GM23338 (cell line): ENCODE measurements around the gene ZNF687. TPM values are rescaled to one million over a fixed set of nuclear protein-coding genes. Genes with fewer than 3 reads are reported as not detected.

Experiments used
- ATAC-seq: fragments of 200-7000 bp; cut with Tn5 transposase; 3 replicates; pipeline ENCODE4 v1.9.1; 2020
- DNase-seq: peaks from one replicate; pipeline ENCODE4 v3.0.0-alpha.2; 2015; ENCODE audit warnings: low spot score
- H2AFZ ChIP-seq: fragments of 200-600 bp; sonication (generic); 2 replicates; pipeline ENCODE4 v1.8.0; 2016; ENCODE audit warnings: antibody characterized with exemption, mild to moderate bottlenecking, moderate library complexity
- H3F3A ChIP-seq: fragments of 200-600 bp; sonication (generic); replicated peaks from 2 replicates; pipeline ENCODE4 v1.8.0; 2017; ENCODE audit warnings: antibody characterized with exemption, mixed run types, low read depth
- H3K27ac ChIP-seq: fragments of 200-600 bp; sonication (generic); 2 replicates; pipeline ENCODE4 v1.6.1; 2016; ENCODE audit warnings: low read depth
- H3K27me3 ChIP-seq: fragments of 200-600 bp; sonication (generic); 2 replicates; pipeline ENCODE4 v1.8.0; 2016; ENCODE audit warnings: mild to moderate bottlenecking, mixed run types, moderate library complexity; ENCODE audit not compliant: insufficient read depth
- H3K36me3 ChIP-seq: fragments of 200-600 bp; sonication (generic); 2 replicates; pipeline ENCODE4 v1.8.0; 2016; ENCODE audit warnings: mild to moderate bottlenecking; ENCODE audit not compliant: insufficient read depth
- H3K4me1 ChIP-seq: fragments of 200-600 bp; sonication (generic); 2 replicates; pipeline ENCODE4 v1.8.0; 2016; ENCODE audit warnings: mild to moderate bottlenecking, moderate library complexity; ENCODE audit not compliant: insufficient read depth
- H3K4me2 ChIP-seq: fragments of 200-600 bp; sonication (generic); 2 replicates; pipeline ENCODE4 v1.7.1; 2017; ENCODE audit warnings: mixed run types
- H3K4me3 ChIP-seq: fragments of 200-600 bp; sonication (generic); 2 replicates; pipeline ENCODE4 v1.6.1; 2016; ENCODE audit warnings: mixed run types
- H3K79me2 ChIP-seq: fragments of 200-600 bp; sonication (generic); replicated peaks from 2 replicates; pipeline ENCODE4 v1.8.0; 2017; ENCODE audit warnings: mild to moderate bottlenecking; ENCODE audit not compliant: insufficient read depth
- H3K9me2 ChIP-seq: fragments of 200-600 bp; sonication (generic); 2 replicates; pipeline ENCODE4 v1.8.0; 2017; ENCODE audit not compliant: insufficient read depth
- H4K20me1 ChIP-seq: fragments of 200-600 bp; sonication (generic); replicated peaks from 2 replicates; pipeline ENCODE4 v1.8.0; 2017; ENCODE audit warnings: mild to moderate bottlenecking; ENCODE audit not compliant: insufficient read depth
- H3K27ac Mint-ChIP-seq: 2 replicates; pipeline ENCODE4 v1.8.0; 2020; ENCODE audit warnings: inconsistent platforms, mild to moderate bottlenecking, moderate library complexity, mixed read lengths
- H3K27me3 Mint-ChIP-seq: 3 replicates; pipeline ENCODE4 v1.8.0; 2022; ENCODE audit warnings: low read depth, mild to moderate bottlenecking, moderate library complexity, mixed read lengths, inconsistent platforms; ENCODE audit not compliant: insufficient read depth, poor library complexity
- H3K36me3 Mint-ChIP-seq: 3 replicates; pipeline ENCODE4 v1.8.0; 2021; ENCODE audit warnings: low read depth, mild to moderate bottlenecking, inconsistent platforms, moderate library complexity, mixed read lengths
- H3K4me1 Mint-ChIP-seq: 3 replicates; pipeline ENCODE4 v1.8.0; 2020; ENCODE audit warnings: mild to moderate bottlenecking, inconsistent platforms, mixed read lengths
- H3K4me3 Mint-ChIP-seq: 3 replicates; pipeline ENCODE4 v1.8.0; 2021; ENCODE audit warnings: moderate library complexity, mild to moderate bottlenecking, inconsistent platforms, mixed read lengths
- H3K9me3 Mint-ChIP-seq: 3 replicates; pipeline ENCODE4 v1.8.0; 2020; ENCODE audit warnings: moderate library complexity, mild to moderate bottlenecking, inconsistent platforms, mixed read lengths
- CREB1 ChIP-seq: fragments of 250-450 bp; sonication (Bioruptor Pico); IDR thresholded peaks from 2 replicates; pipeline ENCODE4 v1.5.0; 2020; ENCODE audit warnings: low read depth, mild to moderate bottlenecking, moderate library complexity
- EZH2 ChIP-seq: fragments of 200-600 bp; sonication (generic); IDR thresholded peaks from one replicate; pipeline ENCODE4 v1.8.0; 2017; ENCODE audit warnings: antibody characterized with exemption, mild to moderate bottlenecking, low read depth; ENCODE audit not compliant: unreplicated experiment
- JUNB ChIP-seq: IDR thresholded peaks from one replicate; pipeline ENCODE4 v1.6.1; 2016; ENCODE audit warnings: antibody characterized with exemption; ENCODE audit not compliant: unreplicated experiment
- NANOG ChIP-seq: IDR thresholded peaks from 2 replicates; pipeline ENCODE4 v1.6.1; 2016; ENCODE audit warnings: antibody characterized with exemption, borderline replicate concordance
- POLR2AphosphoS5 ChIP-seq: IDR thresholded peaks from 2 replicates; pipeline ENCODE4 v1.6.1; 2016; ENCODE audit warnings: antibody characterized with exemption, low read depth
- STAT1 ChIP-seq: IDR thresholded peaks from one replicate; pipeline ENCODE4 v1.6.1; 2016; ENCODE audit warnings: antibody characterized with exemption; ENCODE audit not compliant: unreplicated experiment
- ZNF114 ChIP-seq: fragments of 250-450 bp; sonication (Bioruptor Pico); IDR thresholded peaks from 2 replicates; pipeline ENCODE4 v1.5.0; 2020; ENCODE audit warnings: mild to moderate bottlenecking, moderate library complexity
- ZNF331 ChIP-seq: fragments of 250-450 bp; sonication (Bioruptor Pico); IDR thresholded peaks from 2 replicates; pipeline ENCODE4 v1.5.0; 2020; ENCODE audit warnings: low read depth, mild to moderate bottlenecking, moderate library complexity
- polyA plus RNA-seq: library from polyadenylated mRNA; unstranded; fragments of >200 nt; fragmentation: Nextera tagmentation; extraction: Ambion mirVana; gene quantifications from 2 replicates; pipeline ENCODE4 v1.2.1, GENCODE V29; 2016
- total RNA-seq: library from RNA; depleted of rRNA; stranded (reverse); fragments of >200 nt; shearing (Covaris generic); gene quantifications from 2 replicates; pipeline ENCODE4 v1.2.3, GENCODE V29; 2014
- TF ChIP-seq, protein P1 (sequence below): IDR thresholded peaks from 2 replicates; pipeline ENCODE4 v1.6.1; 2016; ENCODE audit warnings: antibody characterized with exemption
- TF ChIP-seq, protein P2 (sequence below): fragments of 250-450 bp; sonication (Bioruptor Pico); IDR thresholded peaks from 2 replicates; pipeline ENCODE4 v1.5.0; 2020; ENCODE audit warnings: mild to moderate bottlenecking, moderate library complexity
- TF ChIP-seq, protein P3 (sequence below), 2 experiments: fragments of 200-600 bp in 1 of 2; sonication (generic) in 1 of 2; conservative IDR thresholded peaks; 2 replicates each; pipeline versions ENCODE4 v1.5.1 to v1.6.1; 2016 to 2017; ENCODE audit warnings: antibody characterized with exemption in 2 of 2, low read depth in 2 of 2, mild to moderate bottlenecking in 2 of 2, moderate library complexity in 1 of 2

The ZNF687 gene
- total and polyA plus RNA-seq, 2 experiments from 2014 or later = 7.7 to 63.9 TPM

DNA sequence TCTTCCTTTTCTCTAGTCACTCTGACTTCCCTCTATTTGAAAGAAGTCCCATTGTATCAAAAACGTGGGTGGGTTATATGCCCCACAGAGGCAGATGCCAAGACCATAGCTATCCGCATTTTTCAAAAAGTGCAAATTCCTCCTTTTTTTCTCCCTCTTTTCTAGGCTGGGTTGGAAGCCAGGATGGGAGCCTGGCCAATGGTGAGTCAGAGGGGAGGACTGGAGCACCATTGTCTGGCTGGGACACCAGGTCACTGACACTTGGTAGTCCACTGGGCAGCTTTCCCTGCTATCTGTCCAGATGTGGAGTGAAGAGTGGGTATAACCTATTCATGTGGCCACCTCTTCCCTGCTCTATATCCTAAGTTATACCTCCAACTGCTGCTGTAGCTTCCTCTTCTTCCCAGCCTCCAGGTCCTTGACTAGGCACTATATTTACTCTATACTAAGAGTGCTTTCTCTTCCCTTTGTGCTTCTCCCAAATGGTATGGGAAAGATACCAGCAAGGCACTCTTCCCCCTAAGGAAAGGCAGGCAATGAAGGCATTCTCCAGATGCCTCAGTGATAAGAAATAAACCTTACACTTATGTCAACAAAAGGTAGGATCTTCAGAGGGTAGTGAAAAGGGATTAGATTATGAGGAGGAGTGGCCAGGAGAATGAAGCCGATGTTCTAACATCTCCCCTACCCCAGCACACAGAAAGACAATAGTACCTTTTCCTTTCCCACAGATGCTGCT lies 32.2 kb downstream of the ZNF687 start (continued):
- TF ChIP-seq, protein P1, sequence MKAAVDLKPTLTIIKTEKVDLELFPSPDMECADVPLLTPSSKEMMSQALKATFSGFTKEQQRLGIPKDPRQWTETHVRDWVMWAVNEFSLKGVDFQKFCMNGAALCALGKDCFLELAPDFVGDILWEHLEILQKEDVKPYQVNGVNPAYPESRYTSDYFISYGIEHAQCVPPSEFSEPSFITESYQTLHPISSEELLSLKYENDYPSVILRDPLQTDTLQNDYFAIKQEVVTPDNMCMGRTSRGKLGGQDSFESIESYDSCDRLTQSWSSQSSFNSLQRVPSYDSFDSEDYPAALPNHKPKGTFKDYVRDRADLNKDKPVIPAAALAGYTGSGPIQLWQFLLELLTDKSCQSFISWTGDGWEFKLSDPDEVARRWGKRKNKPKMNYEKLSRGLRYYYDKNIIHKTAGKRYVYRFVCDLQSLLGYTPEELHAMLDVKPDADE = no peak
- TF ChIP-seq JUNB (no peak), POLR2AphosphoS5 (no peak)

DNA sequence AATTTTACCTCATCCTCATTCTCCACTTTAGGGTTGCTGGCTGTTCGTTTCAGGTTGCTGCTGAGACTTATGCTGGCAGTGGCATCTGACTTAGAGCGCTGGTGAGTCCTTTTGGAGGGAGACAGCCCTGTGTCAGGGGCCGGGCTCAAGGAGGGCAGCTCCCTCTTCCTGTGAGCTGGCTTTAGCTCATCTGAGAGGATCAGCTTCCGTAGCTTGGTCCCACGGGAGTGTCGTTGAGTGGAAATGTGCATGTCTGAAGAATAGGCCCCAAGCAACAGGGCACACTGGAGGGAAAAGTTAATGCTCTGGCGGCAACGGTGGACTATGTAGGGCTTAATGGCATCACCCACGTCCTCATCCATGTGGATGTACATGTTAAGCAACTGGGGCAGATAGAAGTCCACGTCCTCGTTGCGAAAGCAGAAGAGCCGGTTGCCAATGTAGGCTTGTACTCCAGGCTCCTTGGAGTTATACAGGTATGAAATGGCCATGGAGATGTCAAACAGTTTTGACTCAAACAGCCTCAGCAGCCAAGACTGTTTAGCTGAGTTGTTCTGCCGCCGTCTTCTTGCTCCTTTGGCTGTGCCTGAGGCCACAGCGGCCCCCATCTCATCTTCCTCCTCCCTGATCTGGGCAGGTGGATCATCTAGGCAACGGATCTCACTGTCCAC lies 33.6 kb downstream of the ZNF687 start:
- no peaks in the 10 kb centered on the region for H3K4me1 ChIP-seq
- H3K27me3 Mint-ChIP-seq = peaks cover under 1% of the 10 kb centered on the region
- H3K27me3 ChIP-seq = no peaks in the 10 kb centered on the region
- no peak overlapping the region for H3K27ac ChIP-seq
- no peak for ATAC-seq
- no peak overlapping the region for H3K4me3 Mint-ChIP-seq
- DNase-seq = no peak
- H3K4me1 Mint-ChIP-seq = peaks cover under 1% of the 10 kb centered on the region
- H3F3A ChIP-seq = 0 out of 2 replicates have a peak, but pooled peaks cover 4% of the 10 kb centered on the region
- no peak overlapping the region for H3K27ac Mint-ChIP-seq
- no peaks in the 10 kb centered on the region; the same call in 1 of the 2 replicates for H3K36me3 ChIP-seq
- no peaks in the 10 kb centered on the region for H3K9me2 ChIP-seq
- H3K9me3 Mint-ChIP-seq = no peaks in the 10 kb centered on the region
- H3K4me2 ChIP-seq = no peak overlapping the region
- peaks cover 6% of the 10 kb centered on the region for H4K20me1 ChIP-seq
- no peak overlapping the region for H3K4me3 ChIP-seq
- peaks cover 14% of the 10 kb centered on the region for H3K36me3 Mint-ChIP-seq
- 0 out of 2 replicates have a peak, but pooled peaks cover 3% of the 10 kb centered on the region for H3K79me2 ChIP-seq
- no peak overlapping the region for H2AFZ ChIP-seq
- TF ChIP-seq EZH2 = no peak
- TF ChIP-seq, protein P2, sequence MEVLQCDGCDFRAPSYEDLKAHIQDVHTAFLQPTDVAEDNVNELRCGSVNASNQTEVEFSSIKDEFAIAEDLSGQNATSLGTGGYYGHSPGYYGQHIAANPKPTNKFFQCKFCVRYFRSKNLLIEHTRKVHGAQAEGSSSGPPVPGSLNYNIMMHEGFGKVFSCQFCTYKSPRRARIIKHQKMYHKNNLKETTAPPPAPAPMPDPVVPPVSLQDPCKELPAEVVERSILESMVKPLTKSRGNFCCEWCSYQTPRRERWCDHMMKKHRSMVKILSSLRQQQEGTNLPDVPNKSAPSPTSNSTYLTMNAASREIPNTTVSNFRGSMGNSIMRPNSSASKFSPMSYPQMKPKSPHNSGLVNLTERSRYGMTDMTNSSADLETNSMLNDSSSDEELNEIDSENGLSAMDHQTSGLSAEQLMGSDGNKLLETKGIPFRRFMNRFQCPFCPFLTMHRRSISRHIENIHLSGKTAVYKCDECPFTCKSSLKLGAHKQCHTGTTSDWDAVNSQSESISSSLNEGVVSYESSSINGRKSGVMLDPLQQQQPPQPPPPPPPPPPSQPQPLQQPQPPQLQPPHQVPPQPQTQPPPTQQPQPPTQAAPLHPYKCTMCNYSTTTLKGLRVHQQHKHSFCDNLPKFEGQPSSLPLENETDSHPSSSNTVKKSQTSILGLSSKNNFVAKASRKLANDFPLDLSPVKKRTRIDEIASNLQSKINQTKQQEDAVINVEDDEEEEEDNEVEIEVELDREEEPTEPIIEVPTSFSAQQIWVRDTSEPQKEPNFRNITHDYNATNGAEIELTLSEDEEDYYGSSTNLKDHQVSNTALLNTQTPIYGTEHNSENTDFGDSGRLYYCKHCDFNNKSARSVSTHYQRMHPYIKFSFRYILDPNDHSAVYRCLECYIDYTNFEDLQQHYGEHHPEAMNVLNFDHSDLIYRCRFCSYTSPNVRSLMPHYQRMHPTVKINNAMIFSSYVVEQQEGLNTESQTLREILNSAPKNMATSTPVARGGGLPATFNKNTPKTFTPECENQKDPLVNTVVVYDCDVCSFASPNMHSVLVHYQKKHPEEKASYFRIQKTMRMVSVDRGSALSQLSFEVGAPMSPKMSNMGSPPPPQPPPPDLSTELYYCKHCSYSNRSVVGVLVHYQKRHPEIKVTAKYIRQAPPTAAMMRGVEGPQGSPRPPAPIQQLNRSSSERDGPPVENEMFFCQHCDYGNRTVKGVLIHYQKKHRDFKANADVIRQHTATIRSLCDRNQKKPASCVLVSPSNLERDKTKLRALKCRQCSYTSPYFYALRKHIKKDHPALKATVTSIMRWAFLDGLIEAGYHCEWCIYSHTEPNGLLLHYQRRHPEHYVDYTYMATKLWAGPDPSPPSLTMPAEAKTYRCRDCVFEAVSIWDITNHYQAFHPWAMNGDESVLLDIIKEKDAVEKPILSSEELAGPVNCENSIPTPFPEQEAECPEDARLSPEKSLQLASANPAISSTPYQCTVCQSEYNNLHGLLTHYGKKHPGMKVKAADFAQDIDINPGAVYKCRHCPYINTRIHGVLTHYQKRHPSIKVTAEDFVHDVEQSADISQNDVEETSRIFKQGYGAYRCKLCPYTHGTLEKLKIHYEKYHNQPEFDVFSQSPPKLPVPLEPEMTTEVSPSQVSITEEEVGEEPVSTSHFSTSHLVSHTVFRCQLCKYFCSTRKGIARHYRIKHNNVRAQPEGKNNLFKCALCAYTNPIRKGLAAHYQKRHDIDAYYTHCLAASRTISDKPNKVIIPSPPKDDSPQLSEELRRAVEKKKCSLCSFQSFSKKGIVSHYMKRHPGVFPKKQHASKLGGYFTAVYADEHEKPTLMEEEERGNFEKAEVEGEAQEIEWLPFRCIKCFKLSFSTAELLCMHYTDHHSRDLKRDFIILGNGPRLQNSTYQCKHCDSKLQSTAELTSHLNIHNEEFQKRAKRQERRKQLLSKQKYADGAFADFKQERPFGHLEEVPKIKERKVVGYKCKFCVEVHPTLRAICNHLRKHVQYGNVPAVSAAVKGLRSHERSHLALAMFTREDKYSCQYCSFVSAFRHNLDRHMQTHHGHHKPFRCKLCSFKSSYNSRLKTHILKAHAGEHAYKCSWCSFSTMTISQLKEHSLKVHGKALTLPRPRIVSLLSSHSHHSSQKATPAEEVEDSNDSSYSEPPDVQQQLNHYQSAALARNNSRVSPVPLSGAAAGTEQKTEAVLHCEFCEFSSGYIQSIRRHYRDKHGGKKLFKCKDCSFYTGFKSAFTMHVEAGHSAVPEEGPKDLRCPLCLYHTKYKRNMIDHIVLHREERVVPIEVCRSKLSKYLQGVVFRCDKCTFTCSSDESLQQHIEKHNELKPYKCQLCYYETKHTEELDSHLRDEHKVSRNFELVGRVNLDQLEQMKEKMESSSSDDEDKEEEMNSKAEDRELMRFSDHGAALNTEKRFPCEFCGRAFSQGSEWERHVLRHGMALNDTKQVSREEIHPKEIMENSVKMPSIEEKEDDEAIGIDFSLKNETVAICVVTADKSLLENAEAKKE (CRISPR knock-in tag) = no peak
- TF ChIP-seq STAT1 = no peak
- TF ChIP-seq ZNF114 (CRISPR knock-in tag) = no peak
- no peak for TF ChIP-seq CREB1 (CRISPR knock-in tag)
- TF ChIP-seq, protein P3, sequence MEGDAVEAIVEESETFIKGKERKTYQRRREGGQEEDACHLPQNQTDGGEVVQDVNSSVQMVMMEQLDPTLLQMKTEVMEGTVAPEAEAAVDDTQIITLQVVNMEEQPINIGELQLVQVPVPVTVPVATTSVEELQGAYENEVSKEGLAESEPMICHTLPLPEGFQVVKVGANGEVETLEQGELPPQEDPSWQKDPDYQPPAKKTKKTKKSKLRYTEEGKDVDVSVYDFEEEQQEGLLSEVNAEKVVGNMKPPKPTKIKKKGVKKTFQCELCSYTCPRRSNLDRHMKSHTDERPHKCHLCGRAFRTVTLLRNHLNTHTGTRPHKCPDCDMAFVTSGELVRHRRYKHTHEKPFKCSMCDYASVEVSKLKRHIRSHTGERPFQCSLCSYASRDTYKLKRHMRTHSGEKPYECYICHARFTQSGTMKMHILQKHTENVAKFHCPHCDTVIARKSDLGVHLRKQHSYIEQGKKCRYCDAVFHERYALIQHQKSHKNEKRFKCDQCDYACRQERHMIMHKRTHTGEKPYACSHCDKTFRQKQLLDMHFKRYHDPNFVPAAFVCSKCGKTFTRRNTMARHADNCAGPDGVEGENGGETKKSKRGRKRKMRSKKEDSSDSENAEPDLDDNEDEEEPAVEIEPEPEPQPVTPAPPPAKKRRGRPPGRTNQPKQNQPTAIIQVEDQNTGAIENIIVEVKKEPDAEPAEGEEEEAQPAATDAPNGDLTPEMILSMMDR (conservative IDR thresholded peaks at IDR 0.05; ENCODE audit: low read depth in 2 of 2) = no peak
- TF ChIP-seq NANOG = no peak
- TF ChIP-seq ZNF331 (CRISPR knock-in tag) = no peak
- TF ChIP-seq, protein P1 = no peak
- TF ChIP-seq JUNB = no peak
